ENCODE measurements around the gene PGA4.
"Not testable (repeated sequence)": the region's sequence is repeated elsewhere in the genome, so short reads cannot be mapped to it uniquely, and the experiment has no call there.

- not testable (repeated sequence) for TF ChIP-seq POLR2A, CTCF (IDR thresholded peaks at IDR 0.05)
Measured at GRCh38 chr11:61240875-61241274, 18.7 kb downstream of the PGA4 start, which contains the start of gene PGA5.
